Fibroblast of skin of right quadriceps (primary cell): ENCODE results near the gene RBP2.
"Not testable (repeated sequence)": the region's sequence is repeated elsewhere in the genome, so short reads cannot be mapped to it uniquely, and the experiment has no call there.

ENCODE experiments used
- DNase-seq: peaks from one replicate; pipeline ENCODE4 v3.0.0-alpha.2; 2013

RBP2 gene

GRCh38 chr3:139440639-139441556, 35.4 kb downstream of the RBP2 start:
- DNase-seq, result no peak

- DNase-seq, result no peak
These were observed 37.0 kb downstream of the RBP2 start for GRCh38 chr3:139439278-139439677.

GRCh38 chr3:139434764-139435307, 41.5 kb downstream of the RBP2 start:
- peak; percentile 39 for DNase-seq

- DNase-seq, result no peak
These were observed 42.1 kb downstream of the RBP2 start for GRCh38 chr3:139434228-139434627.

GRCh38 chr3:139433089-139433488, 43.2 kb downstream of the RBP2 start:
- DNase-seq, result no peak

GRCh38 chr3:139430493-139430892, 45.8 kb downstream of the RBP2 start:
- DNase-seq, result no peak

GRCh38 chr3:139427283-139428060, 48.8 kb downstream of the RBP2 start:
- peak; percentile 73 for DNase-seq

GRCh38 chr3:139425745-139426400, 50.4 kb downstream of the RBP2 start:
- no peak for DNase-seq

- DNase-seq, result no peak
These were observed 53.1 kb downstream of the RBP2 start for GRCh38 chr3:139423232-139423631.

- no peak for DNase-seq
These were observed 54.9 kb downstream of the RBP2 start for GRCh38 chr3:139421460-139421859.

- DNase-seq, result no peak
These were observed 55.3 kb downstream of the RBP2 start for GRCh38 chr3:139421040-139421439.

GRCh38 chr3:139418144-139418543, 58.2 kb downstream of the RBP2 start:
- no peak for DNase-seq

- no peak for DNase-seq
These were observed 60.0 kb downstream of the RBP2 start for GRCh38 chr3:139416275-139416674.

- DNase-seq, result no peak
These were observed 61.6 kb downstream of the RBP2 start for GRCh38 chr3:139414608-139415224.

GRCh38 chr3:139412891-139413290, 63.4 kb downstream of the RBP2 start:
- DNase-seq, result not testable (repeated sequence)
